Spleen (tissue), 7 donors: ENCODE results near the gene PTPRG.

Experiments
- CTCF ChIP-seq, 11 experiments: fragments of 200-600 bp in 7 of 11; fragments of 450-650 bp in 4 of 11; sonication (generic) in 4 of 11; IDR thresholded peaks in 8 of 11; conservative IDR thresholded peaks in 3 of 11; 1 replicate in 7 of 11; 2 replicates in 4 of 11; pipeline versions ENCODE4 v1.4.0 to v1.8.0; 2016 to 2021; ENCODE audit warnings: antibody characterized with exemption in 11 of 11, inconsistent platforms in 4 of 11, mild to moderate bottlenecking in 1 of 11
- POLR2A ChIP-seq, 3 donors: fragments of 450-650 bp; IDR thresholded peaks; one replicate each; pipeline ENCODE4 v1.5.1; 2017; ENCODE audit warnings: antibody characterized with exemption in 3 of 3, mild to moderate bottlenecking in 1 of 3
- POLR2AphosphoS5 ChIP-seq, 3 donors: sonication (generic); formaldehyde crosslinking; IDR thresholded peaks; one replicate each; pipeline ENCODE4 v1.5.1; 2017; ENCODE audit warnings: antibody characterized with exemption in 3 of 3
- donor health status: DM: no; HTN: no; CAD: no; lungs with moderate emphysema.
- donor health status: DM: no; HTN: no; CAD: no.
- donor health status: DM: no; HTN: no; CAD: no.

GRCh38 chr3:61715886-61716527 is 154.6 kb downstream of the PTPRG start:
- no peak for TF ChIP-seq CTCF (IDR thresholded peaks at IDR 0.05 in 8 of 11, conservative IDR thresholded peaks at IDR 0.05 in 3 of 11)
- TF ChIP-seq POLR2A (IDR thresholded peaks at IDR 0.05): no peak
- no peak for TF ChIP-seq POLR2AphosphoS5 (IDR thresholded peaks at IDR 0.05)
